ENCODE results near the gene CEP170B.

DNA sequence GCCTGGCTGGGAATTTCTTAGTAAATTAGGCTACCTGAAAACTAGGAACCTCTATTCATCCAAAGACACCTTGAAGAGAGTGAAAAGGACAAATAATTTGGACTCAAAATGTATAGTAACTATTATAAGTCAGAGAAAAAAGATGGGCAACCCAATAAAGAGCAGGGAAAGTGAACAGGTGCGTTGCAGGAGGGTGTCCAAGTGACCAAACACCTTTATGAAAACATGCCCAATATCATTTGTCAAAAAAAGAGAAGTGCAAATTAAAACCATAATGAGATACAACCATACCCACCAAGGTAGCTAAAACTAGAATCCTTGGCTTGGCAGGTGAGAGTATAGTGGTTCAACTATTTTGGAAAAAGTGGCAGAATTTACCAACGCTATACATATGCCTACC lies 34.7 kb downstream of the CEP170B start:
- TF ChIP-seq, protein P1, sequence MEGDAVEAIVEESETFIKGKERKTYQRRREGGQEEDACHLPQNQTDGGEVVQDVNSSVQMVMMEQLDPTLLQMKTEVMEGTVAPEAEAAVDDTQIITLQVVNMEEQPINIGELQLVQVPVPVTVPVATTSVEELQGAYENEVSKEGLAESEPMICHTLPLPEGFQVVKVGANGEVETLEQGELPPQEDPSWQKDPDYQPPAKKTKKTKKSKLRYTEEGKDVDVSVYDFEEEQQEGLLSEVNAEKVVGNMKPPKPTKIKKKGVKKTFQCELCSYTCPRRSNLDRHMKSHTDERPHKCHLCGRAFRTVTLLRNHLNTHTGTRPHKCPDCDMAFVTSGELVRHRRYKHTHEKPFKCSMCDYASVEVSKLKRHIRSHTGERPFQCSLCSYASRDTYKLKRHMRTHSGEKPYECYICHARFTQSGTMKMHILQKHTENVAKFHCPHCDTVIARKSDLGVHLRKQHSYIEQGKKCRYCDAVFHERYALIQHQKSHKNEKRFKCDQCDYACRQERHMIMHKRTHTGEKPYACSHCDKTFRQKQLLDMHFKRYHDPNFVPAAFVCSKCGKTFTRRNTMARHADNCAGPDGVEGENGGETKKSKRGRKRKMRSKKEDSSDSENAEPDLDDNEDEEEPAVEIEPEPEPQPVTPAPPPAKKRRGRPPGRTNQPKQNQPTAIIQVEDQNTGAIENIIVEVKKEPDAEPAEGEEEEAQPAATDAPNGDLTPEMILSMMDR (conservative IDR thresholded peaks at IDR 0.05 in 1 of 2, IDR thresholded peaks at IDR 0.05 in 1 of 2; ENCODE audit: extremely low read depth in 1 of 2, insufficient read depth in 1 of 2, low read depth in 1 of 2, low read length in 2 of 2): no peak
- TF ChIP-seq EZH2 (IDR thresholded peaks at IDR 0.05; ENCODE audit: borderline replicate concordance, low read length): no peak

Data from mammary epithelial cell (primary cell).